Endothelial cell of umbilical vein (primary cell): Measurements from ENCODE around the gene ZNF598.

Experiments used
- CTCF ChIP-seq, 2 donors: IDR thresholded peaks; 1 replicate in 1 of 2; 2 replicates in 1 of 2; pipeline ENCODE4 v1.5.1; 2011; ENCODE audit warnings: low read length in 2 of 2, mild to moderate bottlenecking in 2 of 2, moderate library complexity in 2 of 2, control low read depth in 1 of 2, inconsistent platforms in 1 of 2, low read depth in 1 of 2; ENCODE audit not compliant: insufficient read depth in 1 of 2; ENCODE audit errors: extremely low read depth in 1 of 2
- MAX ChIP-seq: IDR thresholded peaks from 2 replicates; pipeline ENCODE4 v1.6.1; 2011; ENCODE audit not compliant: insufficient read depth, insufficient read length
- POLR2A ChIP-seq: IDR thresholded peaks from 2 replicates; pipeline ENCODE4 v1.6.1; 2012; ENCODE audit warnings: low read depth, mild to moderate bottlenecking, control low read depth, low read length
- POLR2AphosphoS5 ChIP-seq: IDR thresholded peaks from 2 replicates; pipeline ENCODE4 v1.6.1; 2012; ENCODE audit warnings: low read depth, mild to moderate bottlenecking, control low read depth, low read length, moderate library complexity; ENCODE audit not compliant: insufficient read depth

GRCh38 chr16:2038382-2039231 is 29.0 kb upstream of the ZNF598 start:
- TF ChIP-seq POLR2A (no peak), POLR2AphosphoS5 (no peak), CTCF (IDR thresholded peaks at IDR 0.05; ENCODE audit: extremely low read depth in 1 of 2, insufficient read depth in 1 of 2, low read depth in 1 of 2, low read length in 2 of 2) (no peak), MAX (no peak)
